HG02840 (cell line): ENCODE results near the gene PHACTR2.
"Not testable (repeated sequence)": the region's sequence is repeated elsewhere in the genome, so short reads cannot be mapped to it uniquely, and the experiment has no call there.

ENCODE experiments used
- ATAC-seq: cut with Tn5 transposase; IDR thresholded peaks from one replicate; pipeline ENCODE4 v1.9.1; 2021; ENCODE audit warnings: mild to moderate bottlenecking, moderate library complexity, moderate number of reproducible peaks; ENCODE audit not compliant: unreplicated experiment, low FRiP score

PHACTR2 gene

DNA sequence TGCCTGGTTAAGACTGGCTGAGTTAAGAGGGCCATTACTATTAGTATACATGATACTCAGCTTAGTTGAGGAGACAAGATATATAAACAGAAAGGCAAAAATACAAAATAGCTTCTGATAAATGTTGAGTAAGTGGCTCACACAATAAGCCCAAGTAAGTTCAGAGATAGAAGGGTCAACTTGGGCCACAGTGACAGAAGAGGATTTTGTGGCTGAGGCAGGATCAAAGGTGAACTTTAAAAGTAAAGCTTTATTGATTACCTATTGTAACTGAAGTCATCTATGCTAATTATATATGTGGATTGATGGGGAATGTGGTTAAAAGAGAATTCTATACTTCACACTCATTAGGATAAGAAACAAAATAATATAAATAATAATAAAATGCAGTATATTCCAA lies 80.8 kb downstream of the PHACTR2 start:
- no peak for ATAC-seq

GRCh38 chr6:143759666-143760065 lies 81.9 kb downstream of the PHACTR2 start:
- no peak for ATAC-seq

- no peak for ATAC-seq
These were observed 83.3 kb downstream of the PHACTR2 start for GRCh38 chr6:143761074-143761473.

GRCh38 chr6:143762126-143762525 lies 84.4 kb downstream of the PHACTR2 start:
- no peak for ATAC-seq

- no peak for ATAC-seq
These were observed 87.8 kb downstream of the PHACTR2 start for GRCh38 chr6:143765422-143766184.

GRCh38 chr6:143766185-143766553 lies 88.4 kb downstream of the PHACTR2 start:
- ATAC-seq, result no peak

GRCh38 chr6:143767433-143767832 lies 89.7 kb downstream of the PHACTR2 start:
- no peak for ATAC-seq

DNA sequence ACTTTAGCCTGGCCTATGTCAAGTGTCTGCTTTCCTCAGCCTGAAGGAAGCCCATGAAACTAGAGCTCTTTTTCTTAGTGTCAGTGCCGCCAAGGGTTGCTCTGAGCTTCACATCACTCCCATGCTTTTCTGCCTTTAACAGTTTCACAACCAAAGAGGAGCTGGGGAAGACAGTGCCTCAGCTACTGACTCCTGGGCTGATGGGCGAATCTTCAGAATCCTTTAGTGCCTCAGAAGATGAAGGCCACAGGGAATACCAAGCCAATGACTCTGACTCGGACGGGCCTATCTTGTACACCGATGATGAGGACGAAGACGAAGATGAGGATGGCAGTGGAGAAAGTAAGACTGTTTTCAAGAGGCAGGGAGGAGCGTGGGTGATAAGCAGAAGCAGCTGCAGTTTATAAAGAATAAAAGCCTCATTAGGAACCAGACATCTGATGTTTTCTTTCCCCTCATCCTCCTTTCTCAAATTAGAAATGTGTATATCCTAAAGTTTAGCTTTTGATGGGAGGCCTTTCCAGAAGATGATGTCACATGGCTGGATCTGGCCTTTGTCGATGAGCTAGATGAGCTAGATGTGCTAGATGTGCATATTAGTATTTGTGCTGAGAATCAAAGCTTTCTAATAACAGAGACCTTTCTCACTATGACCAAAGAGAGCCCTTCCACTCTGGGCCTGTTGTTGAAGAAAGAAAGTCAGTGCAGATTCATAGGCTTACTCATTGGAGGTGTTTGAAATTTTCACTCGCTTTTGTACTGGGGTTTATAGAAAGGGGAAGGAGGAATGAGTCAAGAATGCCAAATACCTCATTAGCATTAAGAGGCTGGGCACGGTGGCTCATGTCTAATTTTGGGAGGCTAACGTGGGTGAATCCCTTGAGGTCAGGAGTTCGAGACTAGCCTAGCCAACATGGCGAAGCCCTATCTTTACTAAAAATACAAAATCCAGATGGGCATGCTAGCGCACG lies 94.6 kb downstream of the PHACTR2 start:
- ATAC-seq, result no peak

DNA sequence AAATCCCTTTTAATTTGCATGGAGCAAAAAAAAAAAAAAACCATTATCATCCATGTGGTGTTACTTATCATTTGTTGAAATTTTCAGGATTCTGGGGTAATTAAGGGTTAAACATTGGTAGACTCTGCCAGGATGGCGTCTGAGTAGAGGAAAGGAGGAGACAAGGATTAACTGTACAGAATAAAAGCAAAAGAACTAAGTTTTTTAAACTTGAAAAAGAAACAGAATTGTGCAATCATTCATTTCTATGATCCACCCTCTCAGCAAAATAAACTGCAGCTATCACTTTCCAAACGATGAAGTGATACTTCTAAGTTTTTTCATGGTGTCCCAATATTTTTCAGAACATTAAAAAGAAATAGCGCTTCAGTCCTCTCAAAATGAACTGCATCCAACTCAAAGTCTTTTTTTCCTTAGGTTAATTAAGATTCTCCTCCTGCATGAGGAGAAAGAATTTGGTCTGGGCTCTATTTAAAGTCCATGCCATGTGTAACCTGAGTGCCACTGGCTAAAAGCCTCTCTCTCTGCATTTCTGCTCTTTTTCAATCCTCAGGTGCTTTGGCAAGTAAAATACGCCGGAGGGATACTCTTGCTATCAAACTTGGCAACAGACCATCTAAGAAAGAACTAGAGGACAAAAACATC lies 95.9 kb downstream of the PHACTR2 start:
- ATAC-seq, result no peak

- ATAC-seq, result no peak
These were observed 96.6 kb downstream of the PHACTR2 start for GRCh38 chr6:143774347-143774746.

DNA sequence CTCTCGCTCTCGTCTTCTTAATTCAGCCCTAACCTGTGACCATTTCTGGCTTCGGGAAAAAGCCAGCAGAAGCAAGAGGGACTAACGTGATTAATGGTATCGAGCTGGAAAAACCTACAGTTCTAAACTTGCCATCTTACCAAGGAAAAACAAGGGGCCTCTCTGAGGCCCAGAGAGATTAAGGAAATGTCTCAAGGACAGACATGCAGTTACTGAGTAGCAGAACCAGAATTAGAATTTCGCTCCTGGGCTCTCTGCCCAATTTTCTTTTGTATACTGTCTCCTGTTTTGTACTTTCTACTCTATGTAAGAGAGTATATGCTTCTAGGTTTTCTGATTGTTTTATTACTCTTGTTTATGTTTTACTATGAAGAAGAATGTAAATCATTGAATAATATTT lies 97.6 kb downstream of the PHACTR2 start:
- ATAC-seq, result no peak

DNA sequence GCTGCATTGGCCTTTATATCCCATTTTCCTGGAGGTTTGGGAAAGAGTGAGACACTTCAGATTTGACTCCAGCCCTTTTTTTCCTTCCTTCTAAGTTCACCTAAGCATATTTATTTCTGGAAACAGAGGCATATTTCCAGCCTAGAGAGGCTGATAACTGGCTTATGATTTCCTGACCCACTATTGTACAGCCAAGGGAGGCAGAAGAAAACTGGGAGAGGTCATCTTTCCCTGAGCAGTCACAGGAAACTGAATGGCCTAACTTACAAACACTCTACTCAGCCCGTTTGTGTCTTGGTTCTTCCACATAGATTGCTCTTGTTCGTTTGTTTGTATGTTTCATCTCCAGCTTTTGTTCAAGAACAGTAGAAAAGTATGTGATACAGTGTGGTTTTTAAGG lies 101.2 kb downstream of the PHACTR2 start:
- no peak for ATAC-seq

DNA sequence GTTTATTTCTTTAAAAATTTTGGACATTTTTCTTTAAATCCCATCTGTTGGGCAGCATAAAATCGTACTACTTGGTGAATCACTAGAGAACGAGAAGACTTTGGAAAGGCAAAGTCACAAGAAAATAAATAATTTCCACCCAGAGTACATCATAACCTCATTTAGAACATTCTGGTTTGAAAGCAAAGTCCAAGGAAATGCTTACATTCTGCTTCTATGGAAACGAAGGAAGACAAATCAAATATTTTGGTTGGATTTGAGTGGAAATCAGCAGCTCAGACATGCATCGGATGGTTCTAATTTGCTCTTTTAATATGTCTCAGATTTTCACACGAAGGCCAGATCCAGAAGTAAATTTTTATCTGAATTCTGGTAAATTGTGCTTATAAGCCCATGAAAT lies 104.7 kb downstream of the PHACTR2 start:
- ATAC-seq, result no peak

GRCh38 chr6:143783077-143783476 lies 105.3 kb downstream of the PHACTR2 start:
- ATAC-seq, result no peak

DNA sequence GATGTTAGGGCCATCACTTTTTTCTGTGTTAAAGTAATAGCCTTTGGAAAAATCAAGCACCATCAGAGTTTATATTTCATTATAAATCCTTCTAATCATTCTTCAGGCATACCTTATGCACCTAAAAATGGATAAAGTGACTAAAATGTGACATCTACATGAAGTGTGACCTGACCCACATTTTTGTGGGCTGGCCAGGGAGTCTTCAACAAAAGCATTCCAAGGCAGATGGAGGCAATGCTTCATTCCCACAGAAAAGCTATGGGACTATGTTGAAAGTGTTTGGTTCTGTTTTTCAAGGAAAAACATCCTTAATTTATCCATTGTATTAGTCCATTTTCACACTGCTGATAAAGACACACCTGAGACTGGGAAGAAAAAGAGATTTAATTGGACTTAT lies 106.6 kb downstream of the PHACTR2 start:
- ATAC-seq, result no peak

GRCh38 chr6:143786371-143786770 lies 108.6 kb downstream of the PHACTR2 start:
- not testable (repeated sequence) for ATAC-seq

DNA sequence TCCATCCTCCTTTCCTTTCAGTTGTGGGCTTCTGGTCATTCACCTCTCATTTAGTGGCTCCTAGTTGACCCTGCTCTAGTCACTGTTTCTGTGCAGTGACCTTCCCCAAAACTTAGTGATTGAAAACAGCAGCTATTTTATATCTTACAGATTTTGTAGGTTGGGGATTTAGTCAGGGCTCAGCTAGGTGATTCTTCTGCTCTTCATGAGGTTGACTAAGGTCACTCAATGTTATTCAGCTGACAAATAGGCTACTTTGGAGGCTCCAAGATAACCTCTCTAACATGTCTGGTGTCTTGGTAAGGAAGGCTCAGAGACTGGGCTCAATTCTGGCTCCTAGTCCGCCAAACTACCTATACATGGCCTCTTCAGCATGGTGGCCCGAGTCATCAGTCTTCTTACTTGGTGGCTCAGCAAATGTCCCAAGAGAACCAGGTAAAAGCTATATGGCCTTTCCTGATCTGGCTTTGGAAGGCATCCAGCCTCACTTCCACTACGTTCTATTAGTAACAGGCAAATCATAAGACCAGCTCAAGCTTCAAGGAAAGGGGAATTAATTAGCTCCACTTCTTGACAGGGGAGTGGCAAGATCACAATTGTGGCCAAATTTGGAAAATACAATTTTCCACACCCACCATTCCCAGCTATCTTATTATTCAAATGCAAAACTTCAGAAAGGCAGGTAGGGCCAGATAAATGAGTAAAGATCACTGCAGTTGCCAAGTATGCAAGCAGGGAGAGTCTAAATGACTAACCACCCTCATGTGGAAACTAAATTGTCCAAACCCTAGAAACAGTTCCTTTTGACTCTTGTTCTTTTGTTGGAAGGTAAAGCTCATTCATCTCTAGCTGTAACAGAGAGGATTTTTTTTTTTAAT lies 114.9 kb downstream of the PHACTR2 start:
- no peak for ATAC-seq

DNA sequence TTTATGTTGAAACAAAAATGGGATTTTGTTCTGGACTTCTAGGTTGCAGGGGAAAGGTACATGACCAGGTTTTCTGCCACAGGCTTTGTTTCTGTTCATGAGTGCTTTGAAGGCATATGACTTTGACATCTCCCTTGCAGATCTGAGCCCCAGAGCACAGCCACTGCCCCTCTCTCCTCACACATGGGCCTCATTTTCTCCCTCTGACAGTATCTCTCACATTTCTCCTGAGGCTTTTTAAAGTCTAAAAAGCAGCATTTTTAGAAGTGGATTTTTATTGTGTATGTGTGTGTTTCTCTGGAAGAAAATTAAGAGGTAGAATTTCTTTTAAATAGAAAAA lies 115.5 kb downstream of the PHACTR2 start:
- ATAC-seq, result no peak

DNA sequence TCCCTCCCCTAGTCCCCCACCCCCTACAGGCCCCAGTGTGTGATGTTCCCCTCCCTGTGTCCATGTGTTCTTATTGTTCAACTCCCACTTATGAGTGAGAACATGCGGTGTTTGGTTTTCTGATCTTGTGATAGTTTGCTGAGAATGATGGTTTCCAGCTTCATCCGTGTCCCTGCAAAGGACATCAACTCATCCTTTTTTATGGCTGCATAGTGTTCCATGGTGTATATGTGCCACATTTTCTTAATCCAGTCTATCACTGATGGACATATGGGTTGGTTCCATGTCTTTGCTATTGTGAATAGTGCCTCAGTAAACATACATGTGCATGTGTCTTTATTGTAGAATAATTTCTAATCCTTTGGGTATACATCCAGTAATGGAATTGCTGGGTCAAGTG lies 118.8 kb downstream of the PHACTR2 start:
- ATAC-seq, result not testable (repeated sequence)

GRCh38 chr6:143798487-143798886 lies 120.7 kb downstream of the PHACTR2 start:
- not testable (repeated sequence) for ATAC-seq
